HCT116 (cell line): ENCODE results near the gene PPP1R36. TPM values are rescaled to one million over a fixed set of nuclear protein-coding genes. Genes with fewer than 3 reads are reported as not detected.

Source experiments
- ATAC-seq: fragments of 200-7000 bp; cut with Tn5 transposase; 2 replicates; pipeline ENCODE4 v1.9.1; 2020; ENCODE audit warnings: mild to moderate bottlenecking, moderate library complexity
- BruUV-seq: library from RNA; stranded (reverse); fragments of 400-500 nt; replicated peaks from 2 replicates; lab custom pipeline; 2021; lab: Mats Ljungman, UMichigan
- CTCF ChIA-PET: fragments of 300-600 bp; sonication (Branson Sonifier 250); formaldehyde crosslinking; loops from one replicate; lab custom pipeline; 2021; ENCODE audit warnings: antibody characterized with exemption; lab: Charles Lee
- POLR2A ChIA-PET: fragments of 300-600, 350-600 bp; sonication (Branson Sonifier 250); formaldehyde crosslinking; loops from one replicate; lab custom pipeline; 2021; ENCODE audit warnings: antibody characterized with exemption; lab: Charles Lee
- RAD21 ChIA-PET, 2 experiments: fragments of 300-600 bp; sonication (Branson Sonifier 250); formaldehyde crosslinking; loops; one replicate each; lab custom pipeline; 2023; ENCODE audit warnings: low total read pairs in 2 of 2; ENCODE audit not compliant: uncharacterized antibody in 2 of 2, unreplicated experiment in 2 of 2, low non-redundant PET in 1 of 2; lab: Charles Lee
- DNase-seq: peaks from one replicate; pipeline ENCODE4 v3.0.0-alpha.2; 2010; ENCODE audit warnings: low read depth, low spot score
- H2AFZ ChIP-seq: fragments of 200-600 bp; shearing (Covaris generic), sonication (generic); 2 replicates; pipeline ENCODE4 v1.6.1; 2017; ENCODE audit warnings: low read depth, mixed run types, mixed read lengths, antibody characterized with exemption, low read length; ENCODE audit not compliant: poor library complexity, severe bottlenecking
- H3K27ac ChIP-seq: 2 replicates; pipeline ENCODE4 v1.5.1; 2012; ENCODE audit warnings: low read depth, low read length
- H3K27me3 ChIP-seq: fragments of 200-600 bp; sonication (generic); 2 replicates; pipeline ENCODE4 v1.6.1; 2016; ENCODE audit warnings: mixed run types, low read length, mixed read lengths; ENCODE audit not compliant: insufficient read depth
- H3K36me3 ChIP-seq, 2 experiments: fragments of 200-500 bp in 1 of 2; fragments of 200-600 bp in 1 of 2; sonication (Bioruptor generic) in 1 of 2; sonication (generic) in 1 of 2; 2 replicates each; pipeline versions ENCODE4 v1.5.1 to v1.6.1; 2014 to 2016; ENCODE audit warnings: low read length in 2 of 2, inconsistent platforms in 1 of 2, mixed read lengths in 1 of 2, mixed run types in 1 of 2; ENCODE audit not compliant: insufficient read depth in 2 of 2, control insufficient read depth in 1 of 2
- H3K4me1 ChIP-seq, 2 experiments: fragments of 200-600 bp in 1 of 2; sonication (generic) in 1 of 2; 2 replicates each; pipeline versions ENCODE4 v1.5.1 to v1.6.1; 2012 to 2017; ENCODE audit warnings: low read length in 2 of 2, inconsistent platforms in 1 of 2, mild to moderate bottlenecking in 1 of 2, mixed read lengths in 1 of 2, mixed run types in 1 of 2, moderate library complexity in 1 of 2; ENCODE audit not compliant: insufficient read depth in 2 of 2, control insufficient read depth in 1 of 2
- H3K4me2 ChIP-seq: fragments of 200-600 bp; sonication (generic); 2 replicates; pipeline ENCODE4 v1.6.1; 2017; ENCODE audit warnings: mixed run types, low read length, mixed read lengths
- H3K4me3 ChIP-seq, 2 experiments: fragments of 200-600 bp in 1 of 2; sonication (generic) in 1 of 2; replicated peaks in 1 of 2; 2 replicates each; pipeline ENCODE4 v1.5.1; 2011 to 2016; ENCODE audit warnings: low read length in 2 of 2, control low read depth in 1 of 2, low read depth in 1 of 2, mild to moderate bottlenecking in 1 of 2, mixed read lengths in 1 of 2, mixed run types in 1 of 2
- H3K79me2 ChIP-seq: fragments of 200-600 bp; sonication (generic); 2 replicates; pipeline ENCODE4 v1.6.1; 2017; ENCODE audit warnings: mild to moderate bottlenecking, mixed run types, low read length, moderate library complexity, mixed read lengths; ENCODE audit not compliant: insufficient read depth
- H3K9ac ChIP-seq: fragments of 200-600 bp; sonication (generic); 2 replicates; pipeline ENCODE4 v1.6.1; 2016; ENCODE audit warnings: low read length, mixed read lengths
- H3K9me2 ChIP-seq: fragments of 200-600 bp; sonication (generic), shearing (Covaris generic); 2 replicates; pipeline ENCODE4 v1.6.1; 2017; ENCODE audit warnings: mixed run types, mild to moderate bottlenecking, moderate library complexity; ENCODE audit not compliant: insufficient read depth
- H3K9me3 ChIP-seq, 2 experiments: fragments of 200-500 bp in 1 of 2; fragments of 200-600 bp in 1 of 2; sonication (Bioruptor generic) in 1 of 2; sonication (generic) in 1 of 2; 2 replicates each; pipeline ENCODE4 v1.6.1; 2014 to 2017; ENCODE audit warnings: low read length in 2 of 2, mixed read lengths in 2 of 2, inconsistent platforms in 1 of 2, low read depth in 1 of 2, mild to moderate bottlenecking in 1 of 2, mixed run types in 1 of 2, moderate library complexity in 1 of 2; ENCODE audit not compliant: control insufficient read depth in 1 of 2, insufficient read depth in 1 of 2
- H4K20me1 ChIP-seq: fragments of 200-600 bp; sonication (generic), shearing (Covaris generic); 2 replicates; pipeline ENCODE4 v1.6.1; 2017; ENCODE audit warnings: mixed run types, mild to moderate bottlenecking, moderate library complexity; ENCODE audit not compliant: insufficient read depth
- ATF3 ChIP-seq: IDR thresholded peaks from 2 replicates; pipeline ENCODE4 v1.6.1; 2012
- CBX3 ChIP-seq: IDR thresholded peaks from 2 replicates; pipeline ENCODE4 v1.6.1; 2012; ENCODE audit warnings: low read depth
- CEBPB ChIP-seq: IDR thresholded peaks from 2 replicates; pipeline ENCODE4 v1.6.1; 2012; ENCODE audit warnings: low read depth
- CTCF ChIP-seq, 3 experiments: fragments of 200-600 bp in 1 of 3; sonication (generic) in 1 of 3; IDR thresholded peaks in 2 of 3; conservative IDR thresholded peaks in 1 of 3; 2 replicates each; pipeline ENCODE4 v1.5.1; 2012 to 2017; ENCODE audit warnings: low read depth in 2 of 3, low read length in 2 of 3, antibody characterized with exemption in 1 of 3, borderline replicate concordance in 1 of 3, control low read depth in 1 of 3, mild to moderate bottlenecking in 1 of 3, mixed read lengths in 1 of 3, mixed run types in 1 of 3, moderate library complexity in 1 of 3; ENCODE audit not compliant: insufficient read depth in 1 of 3
- EGR1 ChIP-seq: IDR thresholded peaks from 2 replicates; pipeline ENCODE4 v1.6.1; 2012; ENCODE audit warnings: low read depth
- EZH2phosphoT487 ChIP-seq: fragments of 200-600 bp; IDR thresholded peaks from 2 replicates; pipeline ENCODE4 v1.6.1; 2018; ENCODE audit warnings: antibody characterized with exemption, borderline replicate concordance
- FOSL1 ChIP-seq: IDR thresholded peaks from 2 replicates; pipeline ENCODE4 v1.6.1; 2012; ENCODE audit warnings: low read depth
- JUND ChIP-seq: IDR thresholded peaks from 2 replicates; pipeline ENCODE4 v1.6.1; 2012
- MAX ChIP-seq: IDR thresholded peaks from 2 replicates; pipeline ENCODE4 v1.6.1; 2012
- POLR2A ChIP-seq: IDR thresholded peaks from 2 replicates; pipeline ENCODE4 v1.7.0; 2011; ENCODE audit warnings: borderline replicate concordance; ENCODE audit not compliant: insufficient read depth, insufficient read length; ENCODE audit errors: extremely low read depth
- POLR2AphosphoS5 ChIP-seq: IDR thresholded peaks from 2 replicates; pipeline ENCODE4 v1.6.1; 2011; ENCODE audit warnings: mild to moderate bottlenecking, low read depth, low read length, moderate library complexity
- RAD21 ChIP-seq: IDR thresholded peaks from 2 replicates; pipeline ENCODE4 v1.6.1; 2012; ENCODE audit warnings: low read depth, mild to moderate bottlenecking
- SIN3A ChIP-seq: IDR thresholded peaks from 2 replicates; pipeline ENCODE4 v1.6.1; 2012; ENCODE audit warnings: low read depth
- SP1 ChIP-seq: IDR thresholded peaks from 2 replicates; pipeline ENCODE4 v1.6.1; 2012; ENCODE audit warnings: low read depth
- TCF7L2 ChIP-seq: IDR thresholded peaks from 2 replicates; pipeline ENCODE4 v1.7.0; 2011; ENCODE audit warnings: borderline replicate concordance, inconsistent platforms; ENCODE audit not compliant: insufficient read depth, insufficient read length; ENCODE audit errors: extremely low read depth
- ZBTB33 ChIP-seq: IDR thresholded peaks from 2 replicates; pipeline ENCODE4 v1.6.1; 2011; ENCODE audit warnings: mild to moderate bottlenecking, low read length, moderate library complexity; ENCODE audit not compliant: insufficient replicate concordance; ENCODE audit errors: extremely low read depth
- ZFX ChIP-seq: fragments of 450-650 bp; IDR thresholded peaks from 2 replicates; pipeline ENCODE4 v1.6.1; 2017
- ZNF274 ChIP-seq: fragments of 200-500 bp; sonication (Bioruptor generic); IDR thresholded peaks from 2 replicates; pipeline ENCODE4 v1.6.1; 2014; ENCODE audit warnings: mild to moderate bottlenecking, low read depth, low read length, inconsistent platforms
- intact Hi-C: fragments of 100-400 bp; cut with micrococcal nuclease; formaldehyde crosslinking; loops from 2 replicates; pipeline ENCODE4 v1.10.0; 2022
- total RNA-seq: library from RNA; stranded (reverse); gene quantifications from one replicate; pipeline ENCODE4 v1.2.1, GENCODE V29; 2021; ENCODE audit not compliant: unreplicated experiment

Gene PPP1R36
- total RNA-seq, 1 experiment from 2014 or later: 0.47 TPM

GRCh38 chr14:64518229-64518628 lies 31.5 kb upstream of the PPP1R36 start:
- no peak overlapping the region for H2AFZ ChIP-seq
- H3K9me2 ChIP-seq: no peaks in the 10 kb centered on the region
- H3K27me3 ChIP-seq: no peaks in the 10 kb centered on the region
- H3K4me2 ChIP-seq: no peak overlapping the region
- intact Hi-C loops: loop anchor here (10.0 kb wide), 1 partner anchor 117 kb away; no protein-coding TSS in a partner anchor
- ATAC-seq (no peak), DNase-seq (no peak)
- peaks cover 56% of the 10 kb centered on the region for H3K79me2 ChIP-seq
- H3K27ac ChIP-seq: no peak overlapping the region
- BruUV-seq: no TSS peak
- ChIA-PET POLR2A (no interaction called here), RAD21 (no interaction called here), CTCF (no interaction called here)
- H4K20me1 ChIP-seq: no peaks in the 10 kb centered on the region
- no peak overlapping the region for H3K9ac ChIP-seq
- H3K4me3 ChIP-seq: no peak overlapping the region
- no peaks in the 10 kb centered on the region for H3K4me1 ChIP-seq
- H3K36me3 ChIP-seq: peaks cover 3 to 8% of the 10 kb centered on the region in 2 experiments; a peak in 3 of 4 replicates
- TF ChIP-seq SIN3A (no peak), ZFX (no peak), CBX3 (no peak), RAD21 (no peak), TCF7L2 (no peak), ZBTB33 (no peak), ATF3 (no peak)
- no peaks in the 10 kb centered on the region for H3K9me3 ChIP-seq

- CTCF ChIA-PET: interaction anchor here (2.3 kb wide), 1 partner anchor 10 kb away, joined by 9 read pairs; no protein-coding TSS in a partner anchor
- TF ChIP-seq JUND (no peak), POLR2AphosphoS5 (no peak), ATF3 (no peak), ZFX (no peak), SP1 (no peak), RAD21 (no peak), ZNF274 (no peak), CEBPB (no peak), POLR2A (no peak), MAX (no peak), EZH2phosphoT487 (no peak), EGR1 (no peak), CTCF (IDR thresholded peaks at IDR 0.05 in 2 of 3, conservative IDR thresholded peaks at IDR 0.05 in 1 of 3; ENCODE audit: borderline replicate concordance in 1 of 3, insufficient read depth in 1 of 3, low read depth in 2 of 3, low read length in 2 of 3) (no peak), CBX3 (no peak), FOSL1 (no peak)
Observed at GRCh38 chr14:64520699-64521098, 29.1 kb upstream of the PPP1R36 start.

More at GRCh38 chr14:64520699-64521098, 29.1 kb upstream of the PPP1R36 start:
- RAD21 ChIA-PET: no interaction called here
- no peak overlapping the region for H3K4me2 ChIP-seq
- no peak for ATAC-seq
- H3K9ac ChIP-seq: no peak overlapping the region
- POLR2A ChIA-PET: no interaction called here
- H3K36me3 ChIP-seq: peaks cover 3 to 11% of the 10 kb centered on the region in 2 experiments; a peak in 3 of 4 replicates
- H3K9me2 ChIP-seq: no peaks in the 10 kb centered on the region
- intact Hi-C loops: no loop called here
- H3K79me2 ChIP-seq: peaks cover 40% of the 10 kb centered on the region
- H4K20me1 ChIP-seq: no peaks in the 10 kb centered on the region
- H3K4me1 ChIP-seq: no peaks in the 10 kb centered on the region
- no peak overlapping the region for H3K4me3 ChIP-seq
- H3K27ac ChIP-seq: no peak overlapping the region
- no peak for DNase-seq
- H2AFZ ChIP-seq: no peak overlapping the region
- no peaks in the 10 kb centered on the region for H3K9me3 ChIP-seq
- BruUV-seq: no TSS peak
- H3K27me3 ChIP-seq: no peaks in the 10 kb centered on the region
